ENCODE results near the gene PROX2.

DNA sequence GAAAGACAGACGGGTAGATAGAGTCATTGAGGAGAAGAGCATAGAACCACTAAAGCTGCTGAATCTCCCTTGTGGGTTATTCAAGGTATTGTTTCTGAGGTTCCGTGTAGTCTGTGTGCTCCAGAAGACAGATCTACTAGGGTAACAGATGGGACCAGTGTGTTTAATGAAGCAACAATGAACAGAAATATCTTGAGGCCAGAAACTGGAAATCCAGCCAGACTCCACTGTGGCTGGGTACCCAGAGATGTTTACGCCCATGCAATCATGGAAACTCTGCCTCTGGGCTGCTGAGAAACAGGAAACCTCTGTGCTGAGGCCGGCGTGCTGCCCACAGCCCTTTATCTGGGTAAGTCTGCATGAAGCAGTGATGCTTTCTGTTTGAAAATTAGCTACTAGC, 8.3 kb downstream of the PROX2 start:
- TF ChIP-seq CTCF (IDR thresholded peaks at IDR 0.05): no peak
- TF ChIP-seq POLR2A (IDR thresholded peaks at IDR 0.05): no peak

All from lower leg skin (tissue), 3 donors.